HepG2 (cell line): ENCODE results near the gene TGFBI. TPM values are rescaled to one million over a fixed set of nuclear protein-coding genes. Genes with fewer than 3 reads are reported as not detected.

Experiments
- CCAR2 ChIP-seq: fragments of 200-400 bp; formaldehyde crosslinking; optimal IDR thresholded peaks from 2 replicates; pipeline ENCODE3; 2018; ENCODE audit warnings: low read depth, mild to moderate bottlenecking, low read length, moderate library complexity
- CERS6 ChIP-seq: sonication (generic); formaldehyde crosslinking; IDR thresholded peaks from 2 replicates; pipeline ENCODE4 v1.5.0; 2020; ENCODE audit warnings: missing genetic modification reagents
- GATA4 ChIP-seq: sonication (generic); IDR thresholded peaks from 2 replicates; pipeline ENCODE4 v1.6.1; 2016; ENCODE audit warnings: antibody characterized with exemption, low read depth, borderline replicate concordance
- KLF13 ChIP-seq: sonication (generic); formaldehyde crosslinking; IDR thresholded peaks from 2 replicates; pipeline ENCODE4 v1.4.0; 2020; ENCODE audit warnings: mild to moderate bottlenecking, missing genetic modification reagents
- MIXL1 ChIP-seq: IDR thresholded peaks from 2 replicates; pipeline ENCODE4 v1.6.1; 2016
- MTF2 ChIP-seq: sonication (generic); formaldehyde crosslinking; IDR thresholded peaks from 2 replicates; pipeline ENCODE4 v1.5.0; 2020; ENCODE audit warnings: missing genetic modification reagents, borderline replicate concordance
- PBX2 ChIP-seq: IDR thresholded peaks from 2 replicates; pipeline ENCODE4 v1.6.1; 2016; ENCODE audit warnings: control low read depth
- POLR2G ChIP-seq: fragments of 200-400 bp; formaldehyde crosslinking; IDR thresholded peaks from 2 replicates; pipeline ENCODE4 v1.6.1; 2018; ENCODE audit warnings: mild to moderate bottlenecking, low read depth, low read length, moderate library complexity
- SCMH1 ChIP-seq: sonication (generic); formaldehyde crosslinking; IDR thresholded peaks from 2 replicates; pipeline ENCODE4 v1.9.0; 2021; ENCODE audit warnings: missing genetic modification reagents, mild to moderate bottlenecking, borderline replicate concordance
- SKIL ChIP-seq: sonication (generic); formaldehyde crosslinking; IDR thresholded peaks from 2 replicates; pipeline ENCODE4 v1.8.0; 2022; ENCODE audit warnings: missing genetic modification reagents, mild to moderate bottlenecking, moderate library complexity, borderline replicate concordance
- SMAD1 ChIP-seq: sonication (generic); formaldehyde crosslinking; IDR thresholded peaks from 2 replicates; pipeline ENCODE4 v1.4.0; 2020; ENCODE audit warnings: missing genetic modification reagents, low read depth, mild to moderate bottlenecking, borderline replicate concordance
- SMAD3 ChIP-seq: sonication (generic); formaldehyde crosslinking; IDR thresholded peaks from 2 replicates; pipeline ENCODE4 v1.4.0; 2020; ENCODE audit warnings: missing genetic modification reagents
- STAG1 ChIP-seq: sonication (generic); formaldehyde crosslinking; IDR thresholded peaks from 2 replicates; pipeline ENCODE4 v1.4.0; 2020; ENCODE audit warnings: missing genetic modification reagents
- ZBED4 ChIP-seq: sonication (generic); formaldehyde crosslinking; IDR thresholded peaks from 2 replicates; pipeline ENCODE4 v1.4.0; 2020; ENCODE audit warnings: missing genetic modification reagents, borderline replicate concordance
- ZMYM4 ChIP-seq: sonication (generic); formaldehyde crosslinking; IDR thresholded peaks from 2 replicates; pipeline ENCODE4 v1.8.1; 2023; ENCODE audit warnings: mild to moderate bottlenecking, missing genetic modification reagents
- ZNF354B ChIP-seq: sonication (generic); formaldehyde crosslinking; IDR thresholded peaks from 2 replicates; pipeline ENCODE4 v1.8.0; 2022; ENCODE audit warnings: mild to moderate bottlenecking, missing genetic modification reagents
- ZNF501 ChIP-seq: sonication (generic); formaldehyde crosslinking; IDR thresholded peaks from 2 replicates; pipeline ENCODE4 v1.5.1; 2020; ENCODE audit warnings: mild to moderate bottlenecking, moderate library complexity, missing genetic modification reagents
- ZNF615 ChIP-seq: sonication (generic); formaldehyde crosslinking; IDR thresholded peaks from 2 replicates; pipeline ENCODE4 v1.5.0; 2020; ENCODE audit warnings: mild to moderate bottlenecking, missing genetic modification reagents, borderline replicate concordance
- ZNF75D ChIP-seq: sonication (generic); formaldehyde crosslinking; IDR thresholded peaks from 2 replicates; pipeline ENCODE4 v1.8.1; 2023; ENCODE audit warnings: missing genetic modification reagents, mild to moderate bottlenecking, borderline replicate concordance
- ZSCAN12 ChIP-seq: sonication (generic); formaldehyde crosslinking; IDR thresholded peaks from 2 replicates; pipeline ENCODE4 v1.9.0; 2021; ENCODE audit warnings: mild to moderate bottlenecking, missing genetic modification reagents
- ZSCAN30 ChIP-seq: sonication (generic); formaldehyde crosslinking; IDR thresholded peaks from 2 replicates; pipeline ENCODE4 v1.5.0; 2020; ENCODE audit warnings: mild to moderate bottlenecking, missing genetic modification reagents
- polyA plus RNA-seq, 8 experiments: library from polyadenylated mRNA; depleted of rRNA in 3 of 8; stranded (reverse) in 7 of 8; unstranded in 1 of 8; fragments of >200 nt; fragmentation: Illumina TruSeq in 4 of 8; extraction: Trizol in 4 of 8; gene quantifications; 2 replicates each; pipeline versions ENCODE4 v1.2.1 to v1.2.3, GENCODE V29; 2011 to 2016; ENCODE audit warnings: low read depth in 4 of 8, missing spikeins in 1 of 8, mixed read lengths in 1 of 8; ENCODE audit not compliant: insufficient read depth in 1 of 8
- total RNA-seq, 5 experiments: library from RNA; depleted of rRNA; stranded (reverse); fragments of >200 nt; fragmentation: Illumina TruSeq; extraction: Trizol; gene quantifications; 2 replicates each; pipeline ENCODE4 v1.2.3, GENCODE V29; 2016; ENCODE audit warnings: low read depth in 1 of 5

TGFBI gene
- total and polyA plus RNA-seq, 2 of the 13 experiments (the other 11 are each of a cell fraction or from before 2014, with no cell fraction given) = 275 to 457 TPM

GRCh38 chr5:136028782-136029742, at the start of gene TGFBI (continued):
- TF ChIP-seq ZBED4 (CRISPR knock-in tag) = peak; percentile 87; the same call in 1 of the 2 replicates
- TF ChIP-seq SKIL = peak; percentile 69; the same call in 1 of the 2 replicates
- TF ChIP-seq KLF13 = no peak
- no peak for TF ChIP-seq GATA4
- TF ChIP-seq ZMYM4 = peak; percentile 82
- peak; percentile 72; the same call in 1 of the 2 replicates for TF ChIP-seq ZSCAN12 (CRISPR knock-in tag)
- TF ChIP-seq SCMH1 = no peak
- peak; percentile 64; the same call in 1 of the 2 replicates for TF ChIP-seq MTF2 (CRISPR knock-in tag)
- TF ChIP-seq POLR2G = peak; percentile 94
- TF ChIP-seq ZNF354B (CRISPR knock-in tag) = 0 out of 2 replicates have a peak, but pooled peaks have one; percentile 31
- TF ChIP-seq MIXL1 (CRISPR knock-in tag) = peak; percentile 45; the same call in 1 of the 2 replicates
- no peak for TF ChIP-seq CCAR2
- TF ChIP-seq CERS6 (CRISPR knock-in tag) = no peak
- no peak for TF ChIP-seq ZSCAN30 (CRISPR knock-in tag)
- no peak for TF ChIP-seq ZNF615 (CRISPR knock-in tag)
- no peak for TF ChIP-seq SMAD1 (CRISPR knock-in tag)
- peak; percentile 26; the same call in 1 of the 2 replicates for TF ChIP-seq SMAD3 (CRISPR knock-in tag)
- TF ChIP-seq ZNF75D = no peak
- peak; percentile 51; the same call in 1 of the 2 replicates for TF ChIP-seq ZNF501 (CRISPR knock-in tag)
- peak; percentile 41; the same call in 1 of the 2 replicates for TF ChIP-seq STAG1 (CRISPR knock-in tag)
- no peak for TF ChIP-seq PBX2 (CRISPR knock-in tag)
